ENCODE measurements around the gene FKBP1A. TPM values are rescaled to one million over a fixed set of nuclear protein-coding genes. Genes with fewer than 3 reads are reported as not detected.

The FKBP1A gene
- total RNA-seq, 1 experiment from 2014 or later: 196 TPM

DNA sequence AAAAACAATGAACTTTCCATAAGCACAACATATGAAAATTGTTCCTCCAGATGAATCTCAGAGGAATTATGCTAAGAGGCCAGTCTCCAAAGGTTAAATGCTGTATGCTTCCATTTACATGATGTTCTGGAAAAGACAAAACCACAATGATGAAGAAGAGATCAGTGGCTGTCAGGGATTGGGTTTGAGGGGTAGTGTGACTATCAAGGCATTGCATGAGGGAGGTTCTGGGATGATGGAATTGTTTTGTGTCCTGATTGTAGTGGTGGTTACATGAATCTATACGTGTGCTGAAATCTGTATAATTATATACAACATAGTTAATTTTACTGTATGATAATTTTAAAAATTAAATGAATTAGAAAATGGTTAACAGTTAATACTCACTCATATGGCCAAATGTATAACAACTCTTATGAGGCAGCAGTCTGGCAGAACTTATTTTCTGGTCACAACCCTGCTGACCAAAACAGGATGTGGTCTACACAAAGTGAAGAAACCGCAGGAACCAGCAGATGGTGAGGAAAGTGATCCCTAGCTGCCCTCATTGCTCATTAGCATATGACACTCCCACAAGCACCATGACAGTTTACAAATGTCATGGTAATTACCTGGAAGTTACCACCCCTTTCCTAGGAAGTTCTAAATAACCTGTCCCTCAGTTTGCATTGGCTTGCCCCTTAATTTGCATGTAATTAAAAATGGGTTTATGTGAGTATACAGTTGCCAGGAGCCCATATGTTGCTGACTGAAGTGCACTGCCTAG, 41.9 kb upstream of the FKBP1A start:
- Histone ChIP-seq H4K8ac (replicated peaks; ENCODE audit: insufficient read length, low read depth, low read length) (no peak overlapping the region), H2BK12ac (ENCODE audit: insufficient read length, low read depth, low read length) (no peak overlapping the region), H4K20me1 (ENCODE audit: control insufficient read depth, insufficient read depth, insufficient read length) (no peaks in the 10 kb centered on the region), H3K18ac (ENCODE audit: insufficient read length, low read depth, low read length) (no peak overlapping the region), H2BK20ac (ENCODE audit: low read depth, low read length, poor library complexity, severe bottlenecking) (no peak overlapping the region), H3K14ac (ENCODE audit: insufficient read depth, low read length) (no peak overlapping the region), H3K4me2 (ENCODE audit: insufficient read depth, insufficient read length, low read length) (no peak overlapping the region), H3K9me3 (ENCODE audit: control insufficient read depth, low read depth, low read length) (peaks cover 11% of the 10 kb centered on the region), H3K23me2 (ENCODE audit: insufficient read length, low read depth, low read length, poor library complexity, severe bottlenecking) (no peaks in the 10 kb centered on the region), H3K4me1 (ENCODE audit: insufficient read depth, low read length) (no peaks in the 10 kb centered on the region), H4K91ac (ENCODE audit: insufficient read length, low read depth, low read length) (no peak overlapping the region), H4K5ac (ENCODE audit: insufficient read length, low read depth, low read length) (no peak overlapping the region), H3K56ac (ENCODE audit: insufficient read length, low read depth, low read length) (no peak overlapping the region), H2BK15ac (ENCODE audit: low read depth, low read length) (no peak overlapping the region), H2BK5ac (ENCODE audit: insufficient read length, low read length) (no peak overlapping the region), H2BK120ac (ENCODE audit: low read depth, low read length, poor library complexity, severe bottlenecking) (no peak overlapping the region), H3K79me1 (ENCODE audit: insufficient read depth, low read depth, low read length, poor library complexity, severe bottlenecking) (no peaks in the 10 kb centered on the region), H3K4ac (ENCODE audit: low read depth, low read length) (no peak overlapping the region), H3K27ac (ENCODE audit: insufficient read length, low read depth, low read length) (no peak overlapping the region), H3T11ph (ENCODE audit: low read length) (no peak overlapping the region), H2AK5ac (ENCODE audit: insufficient read length, low read length) (no peak overlapping the region), H2AFZ (ENCODE audit: low read length) (no peak overlapping the region), H3K27me3 (ENCODE audit: insufficient read depth, low read length) (no peaks in the 10 kb centered on the region), H3K79me2 (ENCODE audit: insufficient read depth, low read length) (no peaks in the 10 kb centered on the region), H3K9ac (ENCODE audit: extremely low read depth, insufficient read length, low read length) (no peak overlapping the region), H3K23ac (ENCODE audit: insufficient read length, low read depth, low read length) (no peak overlapping the region)
- no peak for DNase-seq
- Mint-ChIP-seq H3K4me3 (no peak overlapping the region), H3K27ac (no peak overlapping the region), H3K36me3 (ENCODE audit: insufficient read depth in 1 of 3, low read depth in 3 of 3) (peaks cover 19 to 34% (median 19%) of the 10 kb centered on the region in 3 experiments), H3K9me3 (peaks cover 30 to 32% of the 10 kb centered on the region in 2 experiments), H3K4me1 (peaks cover 28 to 46% of the 10 kb centered on the region in 2 experiments), H3K27me3 (ENCODE audit: low read depth) (no peaks in the 10 kb centered on the region; the same call in 1 of the 2 replicates)
- TF ChIP-seq CTCF (conservative IDR thresholded peaks at IDR 0.05): no peak
- WGBS (ENCODE audit: extremely low coverage, insufficient read length, low lambda C conversion rate): no CpG with 5 or more reads among the region's 2 CpGs

All from H9 (cell line).